HG03565 (cell line): ENCODE measurements around the gene TNFSF4.
"Not testable (repeated sequence)": the region's sequence is repeated elsewhere in the genome, so short reads cannot be mapped to it uniquely, and the experiment has no call there.

Experiments
- ATAC-seq: cut with Tn5 transposase; IDR thresholded peaks from one replicate; pipeline ENCODE4 v1.9.1; 2021; ENCODE audit warnings: mild to moderate bottlenecking, moderate library complexity; ENCODE audit not compliant: unreplicated experiment

TNFSF4 gene

DNA sequence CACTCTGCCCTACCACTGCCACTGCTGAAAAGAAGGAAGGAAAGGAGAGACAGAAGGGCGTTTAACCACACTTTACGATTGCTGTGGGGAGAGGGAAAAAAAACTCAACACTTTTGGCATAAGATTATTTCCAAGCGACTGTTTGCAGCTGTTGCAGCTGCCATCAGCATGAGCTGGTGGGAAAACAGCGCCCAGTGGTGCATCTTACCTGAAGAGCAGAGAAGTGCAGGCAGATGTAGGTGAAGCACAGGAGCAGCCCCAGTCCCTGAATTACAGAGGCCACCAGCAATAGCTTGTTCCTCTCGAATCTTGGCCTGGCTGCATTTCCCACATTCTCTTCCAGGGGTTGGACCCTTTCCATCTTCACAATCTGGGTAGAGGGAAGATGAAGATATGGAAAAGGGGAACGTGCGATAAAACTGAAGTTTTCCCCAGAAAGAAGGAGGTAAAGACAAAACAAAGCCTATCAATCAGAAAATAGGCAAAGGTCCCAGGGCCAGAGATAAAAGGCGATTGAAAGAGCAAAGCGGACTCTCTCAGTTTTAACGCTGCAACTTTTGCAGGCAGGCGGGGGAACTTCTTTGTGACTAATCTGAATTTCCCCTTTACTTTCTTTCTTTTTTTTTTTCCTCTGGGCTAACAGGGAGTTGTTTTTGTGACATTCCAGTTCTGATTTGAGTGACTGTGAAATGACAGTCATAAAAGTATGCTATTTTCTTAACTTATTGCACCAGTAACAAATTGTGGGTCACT is at the start of gene TNFSF4:
TSS of gene TNFSF4 (minus strand) at position 516 of the 753 bp plus-strand sequence. CDS start at position 361, 155 bp downstream.
- no peak for ATAC-seq

DNA sequence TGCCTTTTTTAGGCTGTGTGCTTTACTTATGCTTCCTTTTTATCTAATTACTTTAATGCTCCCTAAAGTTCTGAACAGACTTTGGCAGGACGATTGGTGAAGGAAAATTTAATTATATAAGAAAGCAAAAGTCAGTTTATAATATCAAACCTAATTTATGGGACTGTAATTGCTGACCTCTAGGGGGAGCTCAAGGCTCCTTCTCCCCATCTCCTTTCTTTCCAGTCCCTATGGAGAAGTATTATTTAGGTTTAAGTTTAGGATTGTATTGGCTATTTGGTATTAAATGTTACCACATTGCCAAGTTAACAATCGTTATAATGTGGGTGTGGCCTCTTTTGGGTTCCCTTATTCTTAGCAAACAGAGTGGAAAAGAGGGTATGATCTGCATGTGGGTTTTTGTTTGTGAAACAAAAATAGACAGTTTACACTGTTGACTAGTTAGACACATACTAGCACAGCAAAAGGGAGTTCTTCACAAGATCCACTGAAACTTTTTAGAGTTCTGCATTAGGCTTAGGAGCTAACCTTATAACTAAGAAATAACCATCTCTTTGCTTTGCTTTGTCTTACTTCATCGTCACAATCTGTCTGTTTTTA is 48.2 kb upstream of the TNFSF4 start:
- no peak for ATAC-seq

DNA sequence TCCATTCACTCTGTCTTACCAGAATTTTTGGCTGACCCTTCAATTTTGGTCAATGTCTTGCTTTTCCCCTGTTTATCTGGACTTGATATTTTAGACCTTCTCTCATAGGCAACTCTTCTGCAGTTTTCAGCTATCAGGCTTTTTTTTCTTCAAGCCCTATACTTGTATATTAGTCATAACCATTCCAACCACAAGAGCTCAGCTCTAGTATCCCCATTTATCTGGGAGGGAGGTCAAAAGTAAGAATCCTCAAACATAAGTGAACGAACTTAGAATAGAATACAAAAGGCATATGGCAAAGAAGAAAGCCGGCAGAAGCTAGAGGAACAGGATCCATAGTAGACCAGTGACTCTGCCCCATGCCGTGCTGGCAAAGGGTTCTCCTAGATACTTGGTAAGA is 45.9 kb upstream of the TNFSF4 start:
- ATAC-seq, result no peak

- no peak for ATAC-seq
These were observed 42.2 kb upstream of the TNFSF4 start for GRCh38 chr1:173249349-173249748.

DNA sequence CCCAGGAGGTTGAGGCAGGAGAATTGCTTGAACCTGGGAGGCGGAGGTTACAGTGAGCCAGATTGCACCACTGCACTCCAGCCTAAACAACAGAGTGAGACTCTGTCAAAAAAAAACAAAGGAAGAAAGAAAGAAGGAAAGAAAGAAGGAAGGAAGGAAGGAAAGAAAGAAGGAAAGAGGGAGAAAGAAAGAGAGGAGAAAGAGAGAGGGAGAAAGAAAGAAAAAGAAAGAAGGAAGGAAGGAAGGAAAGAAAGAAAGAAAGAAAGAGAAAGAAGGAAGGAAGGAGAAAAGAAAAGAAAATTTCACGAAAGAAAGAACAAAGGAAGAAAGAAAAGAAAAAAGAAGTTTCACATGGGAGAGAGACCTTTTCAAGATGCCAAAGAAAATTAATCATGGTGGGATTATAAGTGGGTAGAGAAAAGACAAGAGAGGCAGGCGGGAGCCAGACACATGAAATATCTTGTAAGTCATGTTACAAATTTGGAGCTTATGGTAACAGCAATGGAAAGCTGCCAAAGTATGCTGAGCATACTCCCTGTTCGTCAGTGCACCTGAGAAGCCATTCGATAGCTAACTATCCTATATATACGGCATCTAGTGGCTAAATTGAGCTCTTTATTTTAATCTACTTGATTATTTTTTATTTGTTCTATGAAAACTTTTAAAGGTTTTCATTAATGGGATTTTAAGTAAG is 41.3 kb upstream of the TNFSF4 start:
- ATAC-seq, result no peak

GRCh38 chr1:173245892-173246291 is 38.8 kb upstream of the TNFSF4 start:
- no peak for ATAC-seq

GRCh38 chr1:173243300-173243699 is 36.2 kb upstream of the TNFSF4 start:
- ATAC-seq, result no peak

GRCh38 chr1:173241528-173242347 is 34.6 kb upstream of the TNFSF4 start:
- peak; percentile 46 for ATAC-seq

GRCh38 chr1:173240609-173241008 is 33.5 kb upstream of the TNFSF4 start:
- no peak for ATAC-seq

DNA sequence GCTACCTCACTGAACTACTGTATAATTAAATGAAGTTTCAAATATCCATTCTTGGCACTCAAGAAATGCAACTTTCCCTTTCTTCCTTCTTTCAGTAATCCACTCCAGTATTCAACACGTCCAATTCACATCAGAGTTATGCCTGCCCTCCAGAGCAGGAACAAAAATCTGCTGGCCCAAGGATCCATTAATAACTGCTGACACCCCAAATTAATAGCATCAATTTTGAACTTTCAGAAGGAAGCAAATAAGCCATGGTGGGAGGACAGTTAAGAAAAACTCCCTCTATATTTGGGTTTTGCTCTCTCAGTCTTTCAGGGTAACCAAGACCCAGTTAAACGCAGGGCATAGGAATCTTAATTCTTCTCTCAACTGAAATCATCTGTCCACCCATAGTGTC is 31.9 kb upstream of the TNFSF4 start:
- ATAC-seq, result no peak

DNA sequence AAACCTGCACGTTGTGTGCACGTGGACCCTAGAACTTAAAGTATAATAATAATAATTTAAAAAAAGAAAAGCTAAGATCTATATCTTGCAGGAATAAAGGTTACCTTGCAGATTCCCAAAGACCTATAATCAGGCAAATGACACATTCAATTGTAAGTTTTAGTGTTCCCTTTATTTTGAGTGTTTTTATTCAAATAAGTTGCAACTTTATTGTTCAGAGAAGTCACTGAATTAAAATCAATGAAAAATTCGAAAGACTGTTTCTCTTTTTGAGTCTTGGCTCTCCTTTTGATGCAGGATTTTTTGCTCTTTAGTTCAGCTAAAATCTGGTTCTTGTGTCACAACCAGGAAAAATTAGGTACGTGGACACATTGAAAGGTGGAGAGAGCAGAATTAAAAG is 27.8 kb upstream of the TNFSF4 start:
- no peak for ATAC-seq

- not testable (repeated sequence) for ATAC-seq
These were observed 27.3 kb upstream of the TNFSF4 start for GRCh38 chr1:173234434-173234833.

GRCh38 chr1:173229031-173229430 is 21.9 kb upstream of the TNFSF4 start:
- ATAC-seq, result not testable (repeated sequence)

- ATAC-seq, result no peak
These were observed 17.8 kb upstream of the TNFSF4 start for GRCh38 chr1:173224949-173225348.

- ATAC-seq, result no peak
These were observed 17.3 kb upstream of the TNFSF4 start for GRCh38 chr1:173224280-173224892.

GRCh38 chr1:173223031-173223380 is 15.9 kb upstream of the TNFSF4 start:
- no peak for ATAC-seq

- ATAC-seq, result no peak
These were observed 15.3 kb upstream of the TNFSF4 start for GRCh38 chr1:173222149-173223030.

DNA sequence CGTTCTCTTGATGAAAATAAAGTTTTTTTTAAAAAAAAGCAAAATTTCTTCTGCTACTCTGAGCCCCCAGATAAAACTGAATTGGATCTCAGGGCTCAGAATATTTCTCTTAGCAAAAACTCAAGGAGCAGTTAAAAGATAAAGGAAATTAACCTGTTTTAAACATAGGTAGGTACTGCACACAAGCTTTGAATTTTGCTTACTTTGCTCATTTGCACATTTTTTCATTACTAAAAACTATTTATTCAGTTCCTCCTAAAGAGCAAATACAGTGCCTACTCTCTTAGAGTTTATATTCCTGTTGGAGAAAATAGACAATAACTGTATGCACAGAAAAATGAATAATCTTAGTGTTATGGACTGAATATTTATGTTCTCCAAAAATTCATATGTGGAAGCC is 13.0 kb upstream of the TNFSF4 start:
- ATAC-seq, result no peak

GRCh38 chr1:173213665-173214064 is 6.5 kb upstream of the TNFSF4 start:
- no peak for ATAC-seq

DNA sequence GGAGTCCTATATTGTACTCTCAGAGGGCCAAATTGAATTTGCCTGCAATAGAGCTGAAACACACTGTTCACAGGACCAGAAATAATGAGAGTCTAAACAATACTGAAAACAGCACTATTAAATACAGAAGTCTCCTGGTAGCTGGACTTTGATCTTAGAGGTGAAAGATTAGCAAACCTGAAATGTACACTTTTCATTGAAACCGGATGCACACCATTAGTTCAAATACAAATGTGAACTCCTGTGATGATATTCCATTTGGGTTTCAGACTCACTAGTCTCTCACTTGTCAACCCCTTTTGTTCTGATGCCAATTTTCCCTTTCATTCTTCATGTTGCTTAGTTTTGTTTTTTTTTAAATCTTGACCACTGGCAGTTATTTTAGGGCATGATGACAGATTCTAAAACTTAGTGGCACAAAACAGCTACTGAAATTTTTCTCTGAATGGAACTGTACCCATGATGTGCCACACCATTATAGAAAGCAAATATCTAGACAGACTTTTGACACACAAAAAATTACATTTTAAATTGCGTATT is 5.9 kb upstream of the TNFSF4 start:
- ATAC-seq, result peak; percentile 77
